Stimulated activated CD8-positive, alpha-beta memory T cell treated with anti-CD3 and anti-CD28 coated beads, Interleukin-12 subunit alpha, Interleukin-12 subunit beta, amount 100 ng/mL, for 4 hours (primary cell): ENCODE results near the gene BEST2.

Experiments used
- DNase-seq: peaks from one replicate; pipeline ENCODE4 v3.0.0-alpha.2; 2020; ENCODE audit warnings: low read depth

BEST2 gene

DNA sequence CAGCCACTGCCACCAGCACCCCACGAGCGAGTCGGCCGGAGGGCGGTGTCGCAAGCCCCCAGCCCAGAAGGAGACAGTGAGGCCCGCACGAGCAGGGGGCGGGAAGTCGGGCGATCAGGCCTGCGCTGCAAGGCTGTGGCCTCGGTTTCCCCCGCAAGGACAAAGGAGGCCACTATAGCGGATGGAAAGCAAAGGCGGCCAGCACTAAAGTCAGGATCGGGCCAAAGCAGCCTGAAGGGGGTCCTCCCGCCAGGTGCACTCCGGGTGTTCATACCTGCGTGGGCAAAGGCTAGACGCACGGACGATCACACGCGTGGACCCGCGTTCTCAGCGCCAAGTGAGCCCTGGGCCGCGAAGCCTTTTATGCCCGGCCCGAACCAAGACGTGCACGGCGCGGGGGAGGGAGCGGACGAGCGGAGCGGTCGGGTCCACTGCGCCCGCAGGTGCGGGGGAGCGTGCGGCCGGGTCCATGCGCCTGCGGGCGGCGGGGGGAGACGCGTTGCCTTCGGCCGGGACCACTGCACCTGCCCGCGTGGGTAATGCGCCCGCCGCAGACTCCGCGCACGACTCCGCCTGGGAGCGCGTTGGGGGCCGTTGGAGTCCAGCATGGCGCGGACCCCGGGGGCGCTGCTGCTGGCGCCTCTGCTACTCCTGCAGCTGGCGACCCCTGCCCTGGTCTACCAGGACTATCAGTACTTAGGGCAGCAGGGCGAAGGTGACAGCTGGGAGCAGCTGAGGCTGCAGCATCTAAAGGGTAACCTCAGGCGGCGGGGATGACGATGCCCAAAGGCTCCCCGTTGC, 50.1 kb downstream of the BEST2 start, which contains the start of the genes PRDX2 and THSD8:
Gene PRDX2 (minus strand): TSS at position 335 of the 801 bp plus-strand sequence. CDS start 539 bp downstream, outside the sequence.
Gene THSD8 (plus strand): TSS at position 604 of the 801 bp plus-strand sequence. CDS start 3 bp downstream, at position 607.
- peak; percentile 41 for DNase-seq

DNA sequence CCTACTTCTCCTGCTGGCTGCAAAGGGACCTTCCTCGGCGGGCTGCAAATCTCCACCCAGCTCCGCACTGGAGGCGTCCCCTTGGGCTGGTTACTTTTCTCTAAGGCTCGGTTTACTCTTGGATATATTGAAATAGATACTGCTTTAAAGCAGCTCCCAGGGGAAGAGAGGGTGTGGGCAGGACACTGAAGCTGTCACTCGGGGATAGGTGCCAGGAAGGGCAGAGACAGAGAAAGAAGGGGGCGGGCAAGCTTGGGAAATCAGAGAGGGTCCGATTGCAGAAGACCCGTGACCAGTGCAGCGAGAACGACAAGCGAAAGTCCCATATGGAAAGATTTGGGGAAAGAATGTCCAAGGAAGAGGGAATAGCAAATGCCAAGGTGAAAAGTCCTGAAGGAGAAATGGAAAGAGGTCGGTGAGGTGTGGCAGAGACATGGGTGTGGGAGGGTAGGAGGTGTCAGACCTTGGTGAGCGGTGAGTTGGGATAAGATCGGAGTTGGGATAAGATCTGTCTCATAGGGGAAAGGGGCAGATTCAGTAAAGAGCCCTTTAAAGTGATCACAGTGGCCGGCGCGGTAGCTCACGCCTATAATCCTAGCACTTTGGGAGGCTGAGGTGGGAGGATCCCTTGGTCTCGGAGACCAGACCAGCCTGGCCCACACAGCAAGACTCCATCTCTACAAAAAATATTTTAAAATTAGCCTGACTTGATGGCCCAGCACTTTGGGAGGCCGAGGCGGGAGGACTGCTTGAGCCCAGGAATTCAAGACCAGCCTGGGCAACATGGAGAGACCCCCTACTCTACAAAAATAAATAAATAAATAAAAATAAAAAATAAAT, 50.9 kb downstream of the BEST2 start:
- DNase-seq = no peak

DNA sequence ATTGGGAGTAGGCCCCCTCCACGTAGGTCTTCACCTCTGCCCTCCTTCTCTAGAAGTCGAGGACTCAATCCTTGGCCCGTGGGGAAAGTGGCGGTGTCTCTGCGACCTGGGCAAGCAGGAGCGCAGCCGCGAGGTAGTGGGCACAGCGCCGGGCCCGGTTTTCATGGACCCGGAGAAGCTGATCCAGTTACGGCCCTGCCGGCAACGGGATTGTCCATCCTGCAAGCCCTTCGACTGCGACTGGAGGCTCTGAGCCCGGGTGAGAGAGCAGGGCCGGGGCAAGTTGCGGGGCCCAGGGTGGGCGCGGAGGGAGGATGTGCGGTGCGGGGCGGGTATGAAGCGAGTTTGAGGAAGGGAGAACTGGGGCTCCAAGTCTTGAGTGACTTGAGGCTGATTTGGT, 52.5 kb downstream of the BEST2 start:
- DNase-seq = no peak

DNA sequence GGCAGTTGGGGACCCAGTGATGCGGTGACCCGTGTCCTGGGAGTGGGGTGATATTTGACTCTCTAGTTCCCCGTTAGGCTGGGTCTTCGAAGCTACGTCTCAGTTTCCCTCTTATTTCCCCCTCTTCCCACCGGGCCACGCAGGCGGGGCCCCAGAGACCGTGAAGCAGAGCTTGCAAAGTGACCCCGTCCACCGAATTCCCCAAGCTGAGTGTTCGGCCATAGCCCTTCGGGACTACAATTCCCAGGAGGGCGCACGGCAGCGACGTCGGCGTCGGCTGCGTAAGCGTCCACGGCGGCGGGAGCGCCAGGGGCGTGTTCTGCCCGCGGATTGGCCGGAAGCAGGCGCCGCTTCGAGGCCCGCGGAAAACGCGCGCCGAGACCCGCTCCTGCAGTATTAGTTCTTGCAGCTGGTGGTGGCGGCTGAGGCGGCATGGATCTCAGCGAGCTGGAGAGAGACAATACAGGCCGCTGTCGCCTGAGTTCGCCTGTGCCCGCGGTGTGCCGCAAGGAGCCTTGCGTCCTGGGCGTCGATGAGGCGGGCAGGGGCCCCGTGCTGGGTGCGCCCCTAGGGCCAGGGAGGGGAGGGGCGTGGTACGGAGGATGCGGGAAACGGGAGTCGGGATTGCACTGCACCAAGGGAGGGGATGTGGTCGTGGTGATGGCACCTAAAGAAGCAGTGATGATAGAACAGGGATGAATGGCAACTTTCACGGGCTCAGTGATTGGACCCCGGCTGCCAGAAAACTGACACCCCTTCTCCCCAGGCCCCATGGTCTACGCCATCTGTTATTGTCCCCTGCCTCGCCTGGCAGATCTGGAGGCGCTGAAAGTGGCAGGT, 54.9 kb downstream of the BEST2 start, which contains the start of gene RNASEH2A:
Gene RNASEH2A (plus strand): TSS at position 343 of the 840 bp plus-strand sequence. CDS start 90 bp downstream, at position 433.
- peak; percentile 78 for DNase-seq
